HEK293T (cell line): ENCODE measurements around the gene DIRAS3.

Experiments used
- ARNT ChIP-seq: fragments of 450-650 bp; IDR thresholded peaks from 2 replicates; pipeline ENCODE4 v1.6.1; 2017; ENCODE audit warnings: mild to moderate bottlenecking
- BHLHE40 ChIP-seq: fragments of 450-650 bp; IDR thresholded peaks from 2 replicates; pipeline ENCODE4 v1.6.1; 2016; ENCODE audit warnings: mild to moderate bottlenecking, moderate library complexity, borderline replicate concordance
- FOXA1 ChIP-seq: fragments of 450-650 bp; IDR thresholded peaks from 2 replicates; pipeline ENCODE4 v1.6.1; 2016; ENCODE audit warnings: mild to moderate bottlenecking
- L3MBTL2 ChIP-seq: fragments of 450-650 bp; conservative IDR thresholded peaks from 2 replicates; pipeline ENCODE4 v1.6.1; 2016; ENCODE audit warnings: mild to moderate bottlenecking

DNA sequence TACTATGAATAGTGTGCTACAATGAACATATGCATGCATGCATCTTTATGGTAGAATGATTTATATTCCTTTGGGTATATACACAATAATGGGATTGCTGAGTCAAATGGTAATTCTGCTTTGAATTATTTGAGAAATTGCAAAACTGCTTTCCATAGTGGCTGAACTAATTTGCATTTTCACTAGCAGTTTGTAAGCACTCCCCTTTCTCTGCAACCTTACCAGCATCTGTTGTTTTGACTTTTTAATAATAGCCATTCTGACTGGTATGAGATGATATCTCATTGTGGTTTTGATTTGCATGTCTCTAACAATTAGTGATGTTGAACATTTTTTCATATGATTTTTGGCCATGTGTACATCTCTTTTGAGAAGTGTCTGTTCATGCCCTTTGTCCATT is 24.0 kb upstream of the DIRAS3 start:
- no peak for TF ChIP-seq ARNT
- no peak for TF ChIP-seq BHLHE40
- TF ChIP-seq L3MBTL2: no peak
- TF ChIP-seq FOXA1: no peak
